ENCODE results near the gene SLC22A1. TPM values are rescaled to one million over a fixed set of nuclear protein-coding genes. Genes with fewer than 3 reads are reported as not detected.

Gene SLC22A1
- total and polyA plus RNA-seq, 2 of the 13 experiments (the other 11 are each of a cell fraction or from before 2014, with no cell fraction given): 0.80 to 0.87 TPM

DNA sequence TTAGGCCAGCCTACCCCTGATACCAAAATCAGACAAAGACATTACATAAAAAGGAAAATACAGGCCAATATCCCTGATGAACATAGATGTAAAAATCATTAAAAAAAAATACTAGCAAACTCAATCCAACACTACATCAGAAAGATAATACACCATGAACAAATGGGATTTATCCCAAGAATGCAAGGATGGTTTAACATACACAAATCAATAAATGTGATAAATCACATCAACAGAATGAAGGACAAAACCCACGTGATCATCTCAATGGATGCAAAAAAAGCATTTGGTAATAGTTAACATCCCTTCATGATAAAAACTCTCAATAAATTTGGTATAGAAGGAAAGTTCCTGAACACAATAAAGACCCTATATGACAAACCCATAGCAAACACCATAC is 73.2 kb downstream of the SLC22A1 start:
- in situ Hi-C loops (cut with HindIII; ENCODE audit: extremely low pct_ligation_motif_present, low pct_unique_long_range_greater_than_20kb): no loop called here
- peaks cover 10% of the 10 kb centered on the region for H3K4me1 ChIP-seq (ENCODE audit: insufficient read depth, low read length)
- H4K20me1 ChIP-seq (ENCODE audit: insufficient read depth, low read length): no peaks in the 10 kb centered on the region
- DNase-seq (ENCODE audit: low spot score) (no peak), ATAC-seq (no peak), FAIRE-seq (no peak)
- WGBS (ENCODE audit: low lambda C conversion rate): 2% methylated on average over 1 of the region's 1 CpG
- ChIA-PET POLR2A (no interaction called here), CTCF (ENCODE audit: low intra/inter-chr PET ratio, low total read pairs) (no interaction called here)
- no peak overlapping the region for H3K4me3 ChIP-seq (replicated peaks in 1 of 3; ENCODE audit: insufficient read depth in 1 of 3, low read depth in 2 of 3, low read length in 3 of 3)
- H3K9ac ChIP-seq (ENCODE audit: insufficient read depth, low read depth, low read length): no peak overlapping the region
- BruUV-seq (replicated peaks): no TSS peak
- H2AFZ ChIP-seq (ENCODE audit: low read length): no peak overlapping the region
- H3K9me3 ChIP-seq (ENCODE audit: low read length): peaks cover 39% of the 10 kb centered on the region
- intact Hi-C loops (cut with micrococcal nuclease; ENCODE audit: unreplicated experiment): no loop called here
- no peak overlapping the region for H3K27ac ChIP-seq (ENCODE audit: extremely low read length, insufficient read depth, low read length)
- TF ChIP-seq CEBPG (CRISPR knock-in tag; IDR thresholded peaks at IDR 0.05) (no peak), ZNF558 (CRISPR knock-in tag; IDR thresholded peaks at IDR 0.05; ENCODE audit: borderline replicate concordance) (no peak), ZBTB20 (CRISPR knock-in tag; IDR thresholded peaks at IDR 0.05; ENCODE audit: borderline replicate concordance, low read depth) (no peak)
- TF ChIP-seq, protein P1, sequence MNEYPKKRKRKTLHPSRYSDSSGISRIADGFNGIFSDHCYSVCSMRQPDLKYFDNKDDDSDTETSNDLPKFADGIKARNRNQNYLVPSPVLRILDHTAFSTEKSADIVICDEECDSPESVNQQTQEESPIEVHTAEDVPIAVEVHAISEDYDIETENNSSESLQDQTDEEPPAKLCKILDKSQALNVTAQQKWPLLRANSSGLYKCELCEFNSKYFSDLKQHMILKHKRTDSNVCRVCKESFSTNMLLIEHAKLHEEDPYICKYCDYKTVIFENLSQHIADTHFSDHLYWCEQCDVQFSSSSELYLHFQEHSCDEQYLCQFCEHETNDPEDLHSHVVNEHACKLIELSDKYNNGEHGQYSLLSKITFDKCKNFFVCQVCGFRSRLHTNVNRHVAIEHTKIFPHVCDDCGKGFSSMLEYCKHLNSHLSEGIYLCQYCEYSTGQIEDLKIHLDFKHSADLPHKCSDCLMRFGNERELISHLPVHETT (CRISPR knock-in tag; conservative IDR thresholded peaks at IDR 0.05): no peak
- H3K36me3 ChIP-seq (replicated peaks in 1 of 2; ENCODE audit: control insufficient read depth in 1 of 2, insufficient read depth in 2 of 2, low read length in 2 of 2): no peaks in the 10 kb centered on the region
- no peaks in the 10 kb centered on the region for H3K27me3 ChIP-seq (ENCODE audit: control insufficient read depth in 1 of 2, insufficient read depth in 2 of 2, low read length in 2 of 2)
- H3K79me2 ChIP-seq (ENCODE audit: insufficient read depth, low read length): no peaks in the 10 kb centered on the region
- no peak overlapping the region for H3K4me2 ChIP-seq (ENCODE audit: low read depth, low read length)

- Histone ChIP-seq H3K4me2 (ENCODE audit: low read depth, low read length) (no peak overlapping the region), H3K9ac (ENCODE audit: insufficient read depth, low read depth, low read length) (no peak overlapping the region), H3K79me2 (ENCODE audit: insufficient read depth, low read length) (no peaks in the 10 kb centered on the region), H3K27me3 (ENCODE audit: control insufficient read depth in 1 of 2, insufficient read depth in 2 of 2, low read length in 2 of 2) (0 out of 5 replicates have a peak, but pooled peaks cover 0 to 4% of the 10 kb centered on the region in 2 experiments), H3K27ac (ENCODE audit: extremely low read length, insufficient read depth, low read length) (no peak overlapping the region), H3K36me3 (replicated peaks in 1 of 2; ENCODE audit: control insufficient read depth in 1 of 2, insufficient read depth in 2 of 2, low read length in 2 of 2) (no peaks in the 10 kb centered on the region), H2AFZ (ENCODE audit: low read length) (no peak overlapping the region), H3K9me3 (ENCODE audit: low read length) (peaks cover 30% of the 10 kb centered on the region), H3K4me1 (ENCODE audit: insufficient read depth, low read length) (peaks cover 10% of the 10 kb centered on the region), H3K4me3 (replicated peaks in 1 of 3; ENCODE audit: insufficient read depth in 1 of 3, low read depth in 2 of 3, low read length in 3 of 3) (no peak overlapping the region), H4K20me1 (ENCODE audit: insufficient read depth, low read length) (no peaks in the 10 kb centered on the region)
- ATAC-seq: no peak
- POLR2A ChIA-PET: no interaction called here
- in situ Hi-C loops (cut with HindIII; ENCODE audit: extremely low pct_ligation_motif_present, low pct_unique_long_range_greater_than_20kb): no loop called here
- TF ChIP-seq HNRNPK (IDR thresholded peaks at IDR 0.05; ENCODE audit: low read depth, low read length, poor library complexity, severe bottlenecking) (peak; percentile 20), ZNF160 (CRISPR knock-in tag; IDR thresholded peaks at IDR 0.05) (peak; percentile 98), MATR3 (CRISPR knock-in tag; IDR thresholded peaks at IDR 0.05) (no peak)
- TF ChIP-seq, protein P2, sequence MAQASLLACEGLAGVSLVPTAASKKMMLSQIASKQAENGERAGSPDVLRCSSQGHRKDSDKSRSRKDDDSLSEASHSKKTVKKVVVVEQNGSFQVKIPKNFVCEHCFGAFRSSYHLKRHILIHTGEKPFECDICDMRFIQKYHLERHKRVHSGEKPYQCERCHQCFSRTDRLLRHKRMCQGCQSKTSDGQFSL (CRISPR knock-in tag; IDR thresholded peaks at IDR 0.05): no peak
- BruUV-seq (replicated peaks): no TSS peak
- FAIRE-seq: no peak
- intact Hi-C loops (cut with micrococcal nuclease; ENCODE audit: unreplicated experiment): no loop called here
- DNase-seq (ENCODE audit: low spot score): no peak
- CTCF ChIA-PET (ENCODE audit: low intra/inter-chr PET ratio, low total read pairs): no interaction called here
Measured at GRCh38 chr6:160197662-160198061, 76.0 kb downstream of the SLC22A1 start.

All from HepG2 (cell line).